Measurements from ENCODE around the gene MSH3.
"Not testable (repeated sequence)": the region's sequence is repeated elsewhere in the genome, so short reads cannot be mapped to it uniquely, and the experiment has no call there.

The MSH3 gene

GRCh38 chr5:80755626-80756025, 101.2 kb downstream of the MSH3 start:
- DNase-seq (ENCODE audit: low read depth in 2 of 2): no peak

GRCh38 chr5:80756292-80756691, 101.8 kb downstream of the MSH3 start:
- no peak for DNase-seq (ENCODE audit: low read depth in 2 of 2)

- no peak for DNase-seq (ENCODE audit: low read depth in 2 of 2)
Measured at GRCh38 chr5:80757290-80757689, 102.8 kb downstream of the MSH3 start.

GRCh38 chr5:80759866-80760577, 105.6 kb downstream of the MSH3 start:
- DNase-seq (ENCODE audit: low read depth in 2 of 2): no peak

GRCh38 chr5:80760680-80761079, 106.2 kb downstream of the MSH3 start:
- no peak for DNase-seq (ENCODE audit: low read depth in 2 of 2)

- DNase-seq (ENCODE audit: low read depth in 2 of 2): no peak
Measured at GRCh38 chr5:80761176-80761575, 106.7 kb downstream of the MSH3 start.

GRCh38 chr5:80761966-80762365, 107.5 kb downstream of the MSH3 start:
- no peak for DNase-seq (ENCODE audit: low read depth in 2 of 2)

- no peak for DNase-seq (ENCODE audit: low read depth in 2 of 2)
Measured at GRCh38 chr5:80762573-80762972, 108.1 kb downstream of the MSH3 start.

- DNase-seq (ENCODE audit: low read depth in 2 of 2): no peak
Measured at GRCh38 chr5:80763211-80763610, 108.8 kb downstream of the MSH3 start.

GRCh38 chr5:80763873-80764647, 109.6 kb downstream of the MSH3 start:
- no peak for DNase-seq (ENCODE audit: low read depth in 2 of 2)

GRCh38 chr5:80764786-80765185, 110.3 kb downstream of the MSH3 start:
- no peak for DNase-seq (ENCODE audit: low read depth in 2 of 2)

GRCh38 chr5:80777347-80778287, 123.2 kb downstream of the MSH3 start:
- DNase-seq (ENCODE audit: low read depth in 2 of 2): no peak

- DNase-seq (ENCODE audit: low read depth in 2 of 2): no peak
Measured at GRCh38 chr5:80780024-80780423, 125.6 kb downstream of the MSH3 start.

- DNase-seq (ENCODE audit: low read depth in 2 of 2): no peak
Measured at GRCh38 chr5:80780761-80781285, 126.4 kb downstream of the MSH3 start.

- DNase-seq (ENCODE audit: low read depth in 2 of 2): no peak
Measured at GRCh38 chr5:80781356-80781755, 126.9 kb downstream of the MSH3 start.

GRCh38 chr5:80782626-80783025, 128.2 kb downstream of the MSH3 start:
- DNase-seq (ENCODE audit: low read depth in 2 of 2): no peak

GRCh38 chr5:80783751-80784150, 129.3 kb downstream of the MSH3 start:
- not testable (repeated sequence) for DNase-seq (ENCODE audit: low read depth in 2 of 2)

GRCh38 chr5:80784451-80784850, 130.0 kb downstream of the MSH3 start:
- no peak for DNase-seq (ENCODE audit: low read depth in 2 of 2)

GRCh38 chr5:80789319-80790016, 135.0 kb downstream of the MSH3 start:
- not testable (repeated sequence) for DNase-seq (ENCODE audit: low read depth in 2 of 2)

- DNase-seq (ENCODE audit: low read depth in 2 of 2): no peak
Measured at GRCh38 chr5:80790698-80791097, 136.2 kb downstream of the MSH3 start.

GRCh38 chr5:80793354-80793753, 138.9 kb downstream of the MSH3 start:
- no peak for DNase-seq (ENCODE audit: low read depth in 2 of 2)

Data from stimulated activated CD4-positive, alpha-beta T cell treated with anti-CD3 and anti-CD28 coated beads, Interleukin-4, amount 100 ng/mL, for 48 hours (primary cell).